Tibial artery (tissue), 4 donors: ENCODE measurements around the gene ENTR1.
A peak's percentile ranks its signal among the peaks of the same experiment; 100 is the strongest.

Experiments
- DNase-seq, 2 donors: peaks; one replicate each; pipeline ENCODE4 v3.0.0-alpha.2; 2019
- H3K27ac ChIP-seq, 2 donors: fragments of 200-600 bp; sonication (generic) in 1 of 2; 1 replicate in 1 of 2; 2 replicates in 1 of 2; pipeline ENCODE4 v1.5.1; 2018 to 2019; ENCODE audit warnings: mild to moderate bottlenecking in 1 of 2
- H3K27me3 ChIP-seq, 2 donors: fragments of 200-600 bp; sonication (generic) in 1 of 2; one replicate each; pipeline versions ENCODE4 v1.5.1 to v1.6.0; 2016 to 2019
- H3K36me3 ChIP-seq, 3 donors: fragments of 200-600 bp; sonication (generic) in 2 of 3; one replicate each; pipeline ENCODE4 v1.5.1; 2016 to 2019; ENCODE audit warnings: mild to moderate bottlenecking in 2 of 3
- H3K4me1 ChIP-seq, 4 donors: fragments of 200-600 bp; sonication (generic) in 2 of 4; 1 replicate in 3 of 4; 2 replicates in 1 of 4; pipeline ENCODE4 v1.5.1; 2016 to 2019
- H3K4me3 ChIP-seq, 2 donors: fragments of 200-600 bp; sonication (generic) in 1 of 2; 1 replicate in 1 of 2; 2 replicates in 1 of 2; pipeline ENCODE4 v1.5.1; 2018 to 2019; ENCODE audit warnings: mild to moderate bottlenecking in 2 of 2
- H3K9me3 ChIP-seq, 3 donors: fragments of 200-600 bp; sonication (generic) in 1 of 3; one replicate each; pipeline ENCODE4 v1.5.1; 2016 to 2019
- intact Hi-C: fragments of 100-400 bp; cut with DNase I; formaldehyde crosslinking; loops from one replicate; pipeline ENCODE4 v1.15.0; 2023; ENCODE audit warnings: low total_unique reads
- TF ChIP-seq, protein P1 (sequence below), 2 experiments: fragments of 200-600 bp in 1 of 2; fragments of 450-650 bp in 1 of 2; IDR thresholded peaks; one replicate each; pipeline ENCODE4 v1.5.1; 2017 to 2019; ENCODE audit warnings: antibody characterized with exemption in 2 of 2, mild to moderate bottlenecking in 1 of 2, moderate library complexity in 1 of 2

ENTR1 gene

DNA sequence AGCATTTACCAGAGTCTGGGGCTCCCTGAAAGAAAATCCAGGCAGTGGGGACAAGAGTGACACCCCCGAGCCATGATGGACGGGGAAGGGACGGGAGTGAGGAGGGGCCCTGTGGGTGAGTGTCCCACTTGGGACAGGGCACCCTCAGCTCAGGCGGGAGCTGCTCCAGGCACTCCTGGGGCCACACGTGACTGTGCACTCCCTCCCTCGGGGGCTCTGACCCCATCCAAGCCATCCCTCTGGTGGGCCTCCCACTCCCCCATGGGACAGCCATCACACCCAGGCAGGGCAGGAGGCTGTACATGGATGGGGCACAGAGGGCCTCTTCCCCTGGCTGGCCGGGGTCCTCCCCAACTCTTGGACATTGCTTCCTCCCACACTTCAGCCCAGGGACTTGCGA is 34.0 kb downstream of the ENTR1 start:
- peaks cover 4 to 47% (median 31%) of the 10 kb centered on the region in 3 donors for H3K36me3 ChIP-seq
- no peaks in the 10 kb centered on the region for H3K9me3 ChIP-seq
- no peak overlapping the region for H3K4me3 ChIP-seq
- TF ChIP-seq, protein P1, sequence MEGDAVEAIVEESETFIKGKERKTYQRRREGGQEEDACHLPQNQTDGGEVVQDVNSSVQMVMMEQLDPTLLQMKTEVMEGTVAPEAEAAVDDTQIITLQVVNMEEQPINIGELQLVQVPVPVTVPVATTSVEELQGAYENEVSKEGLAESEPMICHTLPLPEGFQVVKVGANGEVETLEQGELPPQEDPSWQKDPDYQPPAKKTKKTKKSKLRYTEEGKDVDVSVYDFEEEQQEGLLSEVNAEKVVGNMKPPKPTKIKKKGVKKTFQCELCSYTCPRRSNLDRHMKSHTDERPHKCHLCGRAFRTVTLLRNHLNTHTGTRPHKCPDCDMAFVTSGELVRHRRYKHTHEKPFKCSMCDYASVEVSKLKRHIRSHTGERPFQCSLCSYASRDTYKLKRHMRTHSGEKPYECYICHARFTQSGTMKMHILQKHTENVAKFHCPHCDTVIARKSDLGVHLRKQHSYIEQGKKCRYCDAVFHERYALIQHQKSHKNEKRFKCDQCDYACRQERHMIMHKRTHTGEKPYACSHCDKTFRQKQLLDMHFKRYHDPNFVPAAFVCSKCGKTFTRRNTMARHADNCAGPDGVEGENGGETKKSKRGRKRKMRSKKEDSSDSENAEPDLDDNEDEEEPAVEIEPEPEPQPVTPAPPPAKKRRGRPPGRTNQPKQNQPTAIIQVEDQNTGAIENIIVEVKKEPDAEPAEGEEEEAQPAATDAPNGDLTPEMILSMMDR (IDR thresholded peaks at IDR 0.05) = no peak
- H3K27ac ChIP-seq = no peak overlapping the region
- DNase-seq = no peak
- intact Hi-C loops = no loop called here
- H3K27me3 ChIP-seq = no peaks in the 10 kb centered on the region
- H3K4me1 ChIP-seq = peaks cover 0 to 23% (median 0%) of the 10 kb centered on the region in 4 donors

DNA sequence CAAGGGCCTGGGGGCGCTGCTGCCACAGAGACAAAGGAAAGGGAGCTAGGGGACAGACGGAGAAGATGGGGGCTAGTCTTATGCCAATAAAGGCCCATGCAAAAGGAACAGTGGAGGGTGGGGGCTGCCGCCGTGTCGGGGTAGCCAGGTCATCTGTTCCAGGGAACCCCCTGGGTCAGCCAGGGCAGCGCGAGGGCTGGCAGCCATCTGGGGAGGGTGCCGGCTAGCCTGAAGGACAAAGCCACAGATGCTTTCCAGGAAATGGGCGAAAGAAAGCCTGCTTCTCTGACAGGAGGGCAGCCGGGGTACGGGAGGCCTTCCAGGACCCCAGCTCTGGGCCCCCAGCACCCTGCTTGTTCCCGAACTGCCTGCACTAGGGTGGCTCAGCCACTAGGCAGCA is 35.3 kb downstream of the ENTR1 start:
- H3K27ac ChIP-seq = no peak overlapping the region
- no peak overlapping the region for H3K4me3 ChIP-seq
- intact Hi-C loops = no loop called here
- H3K27me3 ChIP-seq = no peaks in the 10 kb centered on the region
- TF ChIP-seq, protein P1 (IDR thresholded peaks at IDR 0.05) = no peak
- H3K4me1 ChIP-seq = peaks cover 0 to 23% (median 0%) of the 10 kb centered on the region in 4 donors
- no peak for DNase-seq
- peaks cover 0 to 37% (median 20%) of the 10 kb centered on the region in 3 donors for H3K36me3 ChIP-seq
- no peaks in the 10 kb centered on the region for H3K9me3 ChIP-seq

DNA sequence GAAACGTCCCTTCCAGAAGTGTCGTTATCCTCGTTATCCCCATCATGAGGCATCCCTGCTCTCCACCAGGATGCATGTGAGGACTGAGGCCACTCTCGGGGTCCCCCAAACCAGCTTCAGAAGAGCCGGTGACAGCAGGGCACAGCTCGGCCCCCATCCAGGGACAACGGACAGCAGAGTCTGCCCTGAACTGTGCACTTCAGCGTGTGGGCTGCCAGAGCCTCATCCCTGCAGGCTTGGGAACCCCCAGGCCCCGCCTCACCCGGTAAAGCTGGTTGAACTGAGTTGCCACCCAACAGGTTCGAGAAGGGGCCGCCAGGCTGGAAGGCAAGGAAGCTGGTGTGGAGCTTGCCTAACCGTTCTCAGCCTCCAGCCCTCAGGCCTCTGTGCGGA is 36.2 kb downstream of the ENTR1 start:
- no peak for DNase-seq
- TF ChIP-seq, protein P1 (IDR thresholded peaks at IDR 0.05) = no peak
- no peak overlapping the region for H3K4me3 ChIP-seq
- no peaks in the 10 kb centered on the region for H3K27me3 ChIP-seq
- no peaks in the 10 kb centered on the region for H3K9me3 ChIP-seq
- peaks cover 0 to 28% (median 11%) of the 10 kb centered on the region in 3 donors for H3K36me3 ChIP-seq
- intact Hi-C loops = no loop called here
- H3K4me1 ChIP-seq = peaks cover 0 to 23% (median 0%) of the 10 kb centered on the region in 4 donors
- H3K27ac ChIP-seq = no peak overlapping the region

DNA sequence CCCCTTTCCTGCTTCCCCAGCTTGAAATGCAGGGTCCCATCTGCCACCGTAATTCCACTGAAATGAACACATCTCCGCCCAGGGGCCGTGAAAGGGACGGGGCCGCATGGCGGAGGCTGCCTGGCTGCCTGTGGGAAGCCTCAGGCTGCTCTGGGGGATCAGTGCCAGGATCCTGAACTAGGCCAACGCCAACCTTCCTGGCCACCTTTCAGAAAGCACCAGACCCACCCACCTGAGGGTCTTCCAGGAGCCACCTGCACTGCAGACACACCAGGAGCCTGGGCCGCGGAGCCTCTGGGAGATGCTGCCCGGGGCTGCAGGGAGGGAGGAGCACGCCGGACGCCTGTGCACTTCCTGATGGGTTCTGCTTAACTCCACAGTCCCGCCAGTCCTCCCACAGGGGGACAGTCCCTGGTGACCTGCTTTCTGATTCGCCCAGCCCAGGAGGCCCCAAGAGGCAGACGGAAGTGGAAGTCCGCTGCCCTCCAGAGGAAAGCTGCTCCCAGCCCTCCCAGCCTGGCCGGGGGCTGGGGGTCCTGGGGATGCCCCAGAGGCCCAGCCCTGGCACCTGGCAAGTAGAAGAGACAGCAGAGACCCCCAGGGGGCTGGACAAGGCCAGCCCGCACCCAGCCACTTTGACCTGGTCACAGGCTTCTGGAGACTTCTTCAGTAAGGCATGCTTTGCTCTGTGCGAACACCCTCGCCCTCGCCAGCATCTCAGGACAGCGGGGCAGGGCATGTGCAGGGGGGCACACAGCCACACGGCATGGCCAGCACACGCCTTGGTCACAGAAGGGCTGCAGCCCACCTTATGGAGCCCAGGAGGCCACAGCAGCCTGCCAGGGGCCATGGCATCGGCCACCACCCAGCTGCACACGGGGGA is 36.9 kb downstream of the ENTR1 start, which contains the start of gene CARD9:
TSS of gene CARD9 (minus strand) at position 370 of the 883 bp plus-strand sequence. CDS start 1,591 bp downstream, outside the sequence.
- no peaks in the 10 kb centered on the region for H3K9me3 ChIP-seq
- TF ChIP-seq, protein P1 (IDR thresholded peaks at IDR 0.05) = no peak
- H3K27me3 ChIP-seq = no peaks in the 10 kb centered on the region
- peak in 1 of 2 donors; percentile 53 for DNase-seq
- peaks cover 0 to 23% (median 0%) of the 10 kb centered on the region in 4 donors for H3K4me1 ChIP-seq
- H3K4me3 ChIP-seq = peak within 1 kb of the TSS; percentile 6 to 32
- no peak within 1 kb of the TSS for H3K27ac ChIP-seq
- H3K36me3 ChIP-seq = peaks cover 0 to 22% (median 4%) of the 10 kb centered on the region in 3 donors
- intact Hi-C loops = no loop called here

DNA sequence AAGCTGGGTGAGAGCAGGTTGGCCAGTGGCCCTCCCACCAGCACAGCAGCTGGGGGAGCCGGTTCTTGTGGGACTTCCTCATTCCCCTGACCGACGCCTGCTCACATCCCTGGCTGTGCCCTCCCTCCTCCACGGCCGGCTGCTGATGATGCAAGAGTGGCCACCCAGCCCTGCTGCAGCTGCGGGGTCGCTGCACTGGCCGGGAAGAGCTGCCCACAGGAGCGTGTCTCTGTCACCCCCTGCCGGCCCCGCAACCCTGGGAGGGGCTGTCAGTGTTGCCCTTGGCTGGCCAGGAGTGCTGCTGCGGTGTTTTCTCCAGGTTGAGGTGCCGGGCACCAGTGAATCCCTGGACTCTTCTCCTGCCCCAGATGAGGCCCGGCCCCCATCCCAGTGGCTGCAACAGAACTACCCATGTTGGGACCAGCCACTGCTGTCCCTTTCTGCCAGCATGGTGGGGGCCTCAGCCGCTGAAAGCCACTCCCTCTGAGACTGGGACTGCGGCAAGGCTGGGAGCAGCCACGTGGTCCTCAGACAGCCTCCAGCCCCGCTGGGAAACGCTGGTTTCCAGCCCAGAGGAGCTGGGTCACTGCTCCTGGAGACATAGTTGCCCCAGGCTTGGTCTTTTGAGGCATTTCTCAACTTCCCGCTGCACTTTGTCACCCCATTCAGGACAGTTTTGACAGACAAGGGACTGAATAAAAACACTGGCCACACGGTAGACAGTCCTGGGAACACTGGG is 37.7 kb downstream of the ENTR1 start:
- Histone ChIP-seq H3K27me3 (no peaks in the 10 kb centered on the region), H3K9me3 (no peaks in the 10 kb centered on the region), H3K4me3 (peak overlapping the region; percentile 6 to 32), H3K27ac (no peak overlapping the region), H3K36me3 (peaks cover 0 to 14% (median 0%) of the 10 kb centered on the region in 3 donors), H3K4me1 (peaks cover 0 to 23% (median 0%) of the 10 kb centered on the region in 4 donors)
- DNase-seq = peak in 1 of 2 donors; percentile 70
- TF ChIP-seq, protein P1 (IDR thresholded peaks at IDR 0.05) = no peak
- intact Hi-C loops = no loop called here
